ENCODE measurements around the gene CR1L. TPM values are rescaled to one million over a fixed set of nuclear protein-coding genes. Genes with fewer than 3 reads are reported as not detected.

Gene CR1L
- total RNA-seq, 1 experiment from 2014 or later = not detected

GRCh38 chr1:207754011-207754410, 109.1 kb downstream of the CR1L start:
- Histone ChIP-seq H3K4me2 (peak overlapping the region; percentile 94), H3K79me2 (ENCODE audit: low read depth) (peaks cover 80% of the 10 kb centered on the region), H3K9me2 (ENCODE audit: insufficient read depth) (no peaks in the 10 kb centered on the region), H3K27me3 (ENCODE audit: insufficient read depth, low read depth) (no peaks in the 10 kb centered on the region), H2AFZ (no peak overlapping the region), H3K36me3 (ENCODE audit: low read depth) (peaks cover 20% of the 10 kb centered on the region), H4K20me1 (ENCODE audit: insufficient read depth) (peaks cover 43% of the 10 kb centered on the region), H3K4me1 (replicated peaks; ENCODE audit: insufficient read depth) (peaks cover 64% of the 10 kb centered on the region), H3K27ac (no peak overlapping the region), H3K9me3 (ENCODE audit: insufficient read depth, low read depth) (no peaks in the 10 kb centered on the region), H3K4me3 (peak overlapping the region; percentile 91), H3F3A (ENCODE audit: insufficient read depth, low read depth) (peaks cover 51% of the 10 kb centered on the region)
- DNase-seq = no peak
- intact Hi-C loops (cut with micrococcal nuclease; ENCODE audit: unreplicated experiment) = loop anchor here (5.0 kb wide), 2 partner anchors 47 to 702 kb away; partner anchors contain the start of genes PFKFB2 and YOD1
- BruUV-seq (replicated peaks) = TSS peak; percentile 31
- ChIA-PET POLR2A (ENCODE audit: unreplicated experiment) (no interaction called here), CTCF (no interaction called here)
- TF ChIP-seq EZH2 (IDR thresholded peaks at IDR 0.05; ENCODE audit: low read depth) (no peak), CTCF (conservative IDR thresholded peaks at IDR 0.05) (no peak)

- no TSS peak for BruUV-seq (replicated peaks)
- H3K4me2 ChIP-seq = peak overlapping the region; percentile 94
- peak overlapping the region; percentile 67 for H3K27ac ChIP-seq
- peaks cover 29% of the 10 kb centered on the region for H3K36me3 ChIP-seq (ENCODE audit: low read depth)
- peak in 1 of 2 experiments; percentile 57 for DNase-seq
- peaks cover 42% of the 10 kb centered on the region for H3F3A ChIP-seq (ENCODE audit: insufficient read depth, low read depth)
- ChIA-PET POLR2A (ENCODE audit: unreplicated experiment) (interaction anchor here (0.6 to 0.9 kb wide), 3 partner anchors 9 to 735 kb away, joined by 3 to 8 read pairs (median 8); no protein-coding TSS in a partner anchor), CTCF (no interaction called here)
- H3K4me1 ChIP-seq (replicated peaks; ENCODE audit: insufficient read depth) = peaks cover 52% of the 10 kb centered on the region
- no peaks in the 10 kb centered on the region for H3K9me2 ChIP-seq (ENCODE audit: insufficient read depth)
- no peak overlapping the region for H2AFZ ChIP-seq
- H3K79me2 ChIP-seq (ENCODE audit: low read depth) = peaks cover 83% of the 10 kb centered on the region
- peaks cover 46% of the 10 kb centered on the region for H4K20me1 ChIP-seq (ENCODE audit: insufficient read depth)
- no peak for TF ChIP-seq EZH2 (IDR thresholded peaks at IDR 0.05; ENCODE audit: low read depth)
- TF ChIP-seq CTCF (conservative IDR thresholded peaks at IDR 0.05) = no peak
- no peaks in the 10 kb centered on the region for H3K27me3 ChIP-seq (ENCODE audit: insufficient read depth, low read depth)
- intact Hi-C loops (cut with micrococcal nuclease; ENCODE audit: unreplicated experiment) = loop anchor here (5.0 kb wide), 2 partner anchors 48 to 703 kb away; partner anchors contain the start of genes PFKFB2 and YOD1
- no peaks in the 10 kb centered on the region for H3K9me3 ChIP-seq (ENCODE audit: insufficient read depth, low read depth)
- peak overlapping the region; percentile 91; the same call in 1 of the 2 replicates for H3K4me3 ChIP-seq
These were observed 110.2 kb downstream of the CR1L start for GRCh38 chr1:207754974-207755700.

- Histone ChIP-seq H3K79me2 (ENCODE audit: low read depth) (peaks cover 81% of the 10 kb centered on the region), H3K27ac (peak overlapping the region; percentile 67), H2AFZ (no peak overlapping the region), H3K36me3 (ENCODE audit: low read depth) (peaks cover 29% of the 10 kb centered on the region), H3K4me1 (replicated peaks; ENCODE audit: insufficient read depth) (peaks cover 43% of the 10 kb centered on the region), H4K20me1 (ENCODE audit: insufficient read depth) (peaks cover 46% of the 10 kb centered on the region), H3K4me3 (peak overlapping the region; percentile 91; the same call in 1 of the 2 replicates), H3K9me2 (ENCODE audit: insufficient read depth) (no peaks in the 10 kb centered on the region), H3K4me2 (peak overlapping the region; percentile 94), H3F3A (ENCODE audit: insufficient read depth, low read depth) (peaks cover 33% of the 10 kb centered on the region), H3K27me3 (ENCODE audit: insufficient read depth, low read depth) (no peaks in the 10 kb centered on the region), H3K9me3 (ENCODE audit: insufficient read depth, low read depth) (no peaks in the 10 kb centered on the region)
- POLR2A ChIA-PET (ENCODE audit: unreplicated experiment) = interaction anchor here (0.6 to 0.9 kb wide), 3 partner anchors 10 to 736 kb away, joined by 3 to 8 read pairs (median 8); no protein-coding TSS in a partner anchor
- peak in 1 of 2 experiments; percentile 69 for DNase-seq
- intact Hi-C loops (cut with micrococcal nuclease; ENCODE audit: unreplicated experiment) = no loop called here
- CTCF ChIA-PET = no interaction called here
- TF ChIP-seq CTCF (conservative IDR thresholded peaks at IDR 0.05) = no peak
- TF ChIP-seq EZH2 (IDR thresholded peaks at IDR 0.05; ENCODE audit: low read depth) = no peak
- no TSS peak for BruUV-seq (replicated peaks)
These were observed 111.1 kb downstream of the CR1L start for GRCh38 chr1:207755846-207756693.

Data from PC-9 (cell line).